NCI-H2081 (cell line): ENCODE results near the gene SHISAL2A.
"Not testable (repeated sequence)": the region's sequence is repeated elsewhere in the genome, so short reads cannot be mapped to it uniquely, and the experiment has no call there.

Experiments used
- DNase-seq, 2 experiments: peaks; one replicate each; lab custom pipeline; 2025; lab: John Stamatoyannopoulos, UW

SHISAL2A gene

GRCh38 chr1:52684545-52684944, 51.6 kb downstream of the SHISAL2A start:
- DNase-seq, result no peak

GRCh38 chr1:52686261-52686751, 53.3 kb downstream of the SHISAL2A start:
- DNase-seq, result peak; percentile 80 to 82

- no peak for DNase-seq
Observed at GRCh38 chr1:52686830-52687229, 53.9 kb downstream of the SHISAL2A start.

- DNase-seq, result no peak
Observed at GRCh38 chr1:52691821-52692220, 58.9 kb downstream of the SHISAL2A start.

- DNase-seq, result no peak
Observed at GRCh38 chr1:52692697-52693096, 59.7 kb downstream of the SHISAL2A start.

- DNase-seq, result not testable (repeated sequence)
Observed at GRCh38 chr1:52693351-52693750, 60.4 kb downstream of the SHISAL2A start.

GRCh38 chr1:52693843-52694242, 60.9 kb downstream of the SHISAL2A start:
- no peak for DNase-seq

GRCh38 chr1:52695627-52696026, 62.7 kb downstream of the SHISAL2A start:
- DNase-seq, result no peak

- DNase-seq, result peak; percentile 90 to 93
Observed at GRCh38 chr1:52697795-52698674, 65.1 kb downstream of the SHISAL2A start, which contains the start of gene COA7. COA7 (minus strand) TSS chr1:52698347; CDS start chr1:52698326, 21 bp downstream.

- DNase-seq, result no peak
Observed at GRCh38 chr1:52702886-52703787, 70.2 kb downstream of the SHISAL2A start.

GRCh38 chr1:52706136-52706670, 73.2 kb downstream of the SHISAL2A start:
- DNase-seq, result no peak
